GM23338 (cell line): ENCODE data around the gene TINAG.

Experiments
- CTCF ChIP-seq, 2 experiments: fragments of 200-600 bp in 1 of 2; sonication (generic) in 1 of 2; conservative IDR thresholded peaks; 2 replicates each; pipeline versions ENCODE4 v1.5.1 to v1.6.1; 2016 to 2017; ENCODE audit warnings: antibody characterized with exemption in 2 of 2, low read depth in 2 of 2, mild to moderate bottlenecking in 2 of 2, moderate library complexity in 1 of 2
- EZH2 ChIP-seq: fragments of 200-600 bp; sonication (generic); IDR thresholded peaks from one replicate; pipeline ENCODE4 v1.8.0; 2017; ENCODE audit warnings: antibody characterized with exemption, mild to moderate bottlenecking, low read depth; ENCODE audit not compliant: unreplicated experiment
- POLR2AphosphoS5 ChIP-seq: IDR thresholded peaks from 2 replicates; pipeline ENCODE4 v1.6.1; 2016; ENCODE audit warnings: antibody characterized with exemption, low read depth

DNA sequence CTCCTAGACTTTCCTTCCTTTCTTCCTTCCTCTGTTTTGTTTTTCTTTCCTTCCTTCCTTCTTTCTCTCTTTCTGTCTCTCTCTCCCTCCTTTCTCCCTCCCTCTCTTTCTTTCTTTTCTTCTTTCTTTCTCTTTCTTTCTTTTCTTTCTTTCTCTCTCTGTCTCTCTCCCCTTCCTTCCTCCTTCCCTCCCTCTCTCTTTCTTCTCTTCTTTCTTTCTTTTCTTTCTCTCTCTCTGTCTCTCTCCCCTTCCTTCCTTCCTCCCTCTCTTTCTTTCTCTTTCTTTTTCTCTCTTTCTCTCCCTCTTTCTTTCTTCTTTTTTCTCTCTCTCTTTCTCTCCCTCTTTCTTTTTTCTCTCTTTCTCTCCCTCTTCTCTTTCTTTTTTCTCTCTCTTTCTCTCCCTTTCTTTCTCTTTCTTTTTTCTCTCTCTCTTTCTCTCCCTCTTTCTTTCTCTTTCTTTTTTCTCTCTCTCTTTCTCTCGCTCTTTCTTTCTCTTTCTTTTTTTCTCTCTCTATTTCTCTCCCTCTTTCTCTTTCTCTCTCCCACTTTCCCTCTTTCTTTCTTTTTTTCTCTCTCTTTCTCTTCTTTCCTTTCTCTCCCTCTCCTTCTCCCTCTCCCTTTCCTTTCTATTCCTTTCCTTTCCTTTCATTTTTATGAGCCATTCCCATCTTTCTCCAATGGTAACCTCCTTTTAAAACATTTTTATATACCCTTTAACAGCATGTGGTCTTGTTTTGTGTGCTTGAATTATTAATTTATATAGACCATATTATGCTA, 2.3 kb downstream of the TINAG start:
- TF ChIP-seq CTCF (conservative IDR thresholded peaks at IDR 0.05; ENCODE audit: low read depth in 2 of 2) (no peak), EZH2 (no peak), POLR2AphosphoS5 (no peak)
